PC-3 (cell line): ENCODE measurements around the gene BEST3. TPM values are rescaled to one million over a fixed set of nuclear protein-coding genes. Genes with fewer than 3 reads are reported as not detected.

Source experiments
- ATAC-seq: fragments of 200-7000 bp; cut with Tn5 transposase; 2 replicates; pipeline ENCODE4 v1.9.1; 2020; ENCODE audit warnings: mild to moderate bottlenecking, moderate library complexity
- BruUV-seq: library from RNA; stranded (reverse); fragments of 400-500 nt; replicated peaks from 2 replicates; lab custom pipeline; 2021; lab: Mats Ljungman, UMichigan
- CTCF ChIA-PET: fragments of 300-600 bp; sonication (Branson Sonifier 250); formaldehyde crosslinking; loops from one replicate; lab custom pipeline; 2022; ENCODE audit warnings: antibody characterized with exemption; lab: Charles Lee
- POLR2A ChIA-PET: fragments of 300-600 bp; sonication (Branson Sonifier 250); formaldehyde crosslinking; loops from one replicate; lab custom pipeline; 2022; ENCODE audit warnings: antibody characterized with exemption; ENCODE audit not compliant: unreplicated experiment; lab: Charles Lee
- DNase-seq: peaks from one replicate; pipeline ENCODE4 v3.0.0-alpha.2; 2015
- H2AFZ ChIP-seq: fragments of 300-600 bp; sonication (generic); 2 replicates; pipeline ENCODE4 v1.6.0; 2016; ENCODE audit warnings: antibody characterized with exemption, low read length
- H3F3A ChIP-seq: fragments of 300-600 bp; sonication (generic); one replicate; pipeline ENCODE4 v1.6.0; 2017; ENCODE audit warnings: antibody characterized with exemption, low read length, control low read depth, mild to moderate bottlenecking; ENCODE audit not compliant: unreplicated experiment
- H3K27ac ChIP-seq: fragments of 300-600 bp; sonication (generic); 2 replicates; pipeline ENCODE4 v1.5.1; 2016; ENCODE audit warnings: mild to moderate bottlenecking, low read length
- H3K27me3 ChIP-seq: fragments of 300-600 bp; sonication (generic); 2 replicates; pipeline ENCODE4 v1.6.1; 2016; ENCODE audit warnings: low read length, mixed read lengths
- H3K36me3 ChIP-seq: fragments of 300-600 bp; sonication (generic); 2 replicates; pipeline ENCODE4 v1.6.1; 2016; ENCODE audit warnings: low read depth, mixed run types, low read length, mixed read lengths
- H3K4me1 ChIP-seq: fragments of 300-600 bp; sonication (generic); 2 replicates; pipeline ENCODE4 v1.5.1; 2016; ENCODE audit warnings: low read length; ENCODE audit not compliant: insufficient read depth
- H3K4me2 ChIP-seq: fragments of 300-600 bp; sonication (generic); 2 replicates; pipeline ENCODE4 v1.6.0; 2016; ENCODE audit warnings: low read length
- H3K4me3 ChIP-seq: fragments of 300-600 bp; sonication (generic); 2 replicates; pipeline ENCODE4 v1.5.1; 2016; ENCODE audit warnings: mild to moderate bottlenecking, low read length, mixed read lengths
- H3K79me2 ChIP-seq: fragments of 300-600 bp; sonication (generic); 2 replicates; pipeline ENCODE4 v1.6.1; 2017; ENCODE audit warnings: low read length, mixed read lengths
- H3K9ac ChIP-seq: fragments of 300-600 bp; sonication (generic); 2 replicates; pipeline ENCODE4 v1.6.0; 2016; ENCODE audit warnings: mild to moderate bottlenecking, low read length
- H3K9me2 ChIP-seq: fragments of 300-600 bp; sonication (generic); replicated peaks from 2 replicates; pipeline ENCODE4 v1.6.1; 2016; ENCODE audit warnings: mixed run types, low read length, mixed read lengths
- H3K9me3 ChIP-seq: fragments of 300-600 bp; sonication (generic); 2 replicates; pipeline ENCODE4 v1.6.1; 2016; ENCODE audit warnings: low read length, mixed read lengths
- H4K20me1 ChIP-seq: fragments of 300-600 bp; sonication (generic); 2 replicates; pipeline ENCODE4 v1.6.1; 2016; ENCODE audit warnings: low read length, mixed read lengths
- EZH2 ChIP-seq: fragments of 300-600 bp; sonication (generic); IDR thresholded peaks from one replicate; pipeline ENCODE4 v1.6.1; 2017; ENCODE audit warnings: antibody characterized with exemption, mild to moderate bottlenecking, low read length; ENCODE audit not compliant: unreplicated experiment
- EZH2phosphoT487 ChIP-seq: fragments of 300-600 bp; sonication (generic); IDR thresholded peaks from 2 replicates; pipeline ENCODE4 v1.6.1; 2018; ENCODE audit warnings: mild to moderate bottlenecking, antibody characterized with exemption, low read length, borderline replicate concordance
- intact Hi-C: fragments of 100-400 bp; cut with micrococcal nuclease; formaldehyde crosslinking; loops from 2 replicates; pipeline ENCODE4 v1.9.0; 2023
- total RNA-seq: library from RNA; depleted of rRNA; stranded (reverse); fragments of >200 nt; gene quantifications from 2 replicates; pipeline ENCODE4 v1.2.3, GENCODE V29; 2014
- TF ChIP-seq, protein P1 (sequence below): fragments of 300-600 bp; sonication (generic); conservative IDR thresholded peaks from 2 replicates; pipeline ENCODE4 v1.5.1; 2017; ENCODE audit warnings: antibody characterized with exemption, low read depth, mild to moderate bottlenecking, low read length

BEST3 gene
- total RNA-seq, 1 experiment from 2014 or later, result 0.55 TPM

DNA sequence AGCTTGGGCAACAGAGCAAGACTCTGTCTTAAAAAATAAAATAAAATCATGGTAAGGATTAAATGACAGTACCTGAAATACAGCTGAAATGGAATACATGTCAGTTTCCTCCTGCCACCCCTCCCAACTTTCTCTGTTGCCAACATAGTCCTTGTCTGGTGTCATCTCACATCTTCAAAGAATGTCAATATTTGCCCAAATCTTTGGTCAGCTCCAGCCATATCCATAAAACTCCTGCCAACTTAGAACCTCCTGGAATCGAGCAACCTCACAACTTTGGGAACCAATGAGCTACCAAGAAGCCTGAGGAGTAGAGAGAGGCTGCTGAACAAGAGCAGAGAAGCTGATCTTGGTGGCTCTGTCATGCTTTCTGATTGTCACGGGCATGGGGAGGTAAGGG, 77.6 kb downstream of the BEST3 start:
- H3K4me1 ChIP-seq, result no peaks in the 10 kb centered on the region
- no peak overlapping the region for H3K4me3 ChIP-seq
- intact Hi-C loops, result no loop called here
- no peaks in the 10 kb centered on the region for H3K9me3 ChIP-seq
- H4K20me1 ChIP-seq, result no peaks in the 10 kb centered on the region
- ChIA-PET POLR2A (no interaction called here), CTCF (no interaction called here)
- DNase-seq (no peak), ATAC-seq (no peak)
- H3K27ac ChIP-seq, result no peak overlapping the region
- H3K9ac ChIP-seq, result no peak overlapping the region
- no peaks in the 10 kb centered on the region for H3K79me2 ChIP-seq
- no peak for TF ChIP-seq EZH2
- TF ChIP-seq, protein P1, sequence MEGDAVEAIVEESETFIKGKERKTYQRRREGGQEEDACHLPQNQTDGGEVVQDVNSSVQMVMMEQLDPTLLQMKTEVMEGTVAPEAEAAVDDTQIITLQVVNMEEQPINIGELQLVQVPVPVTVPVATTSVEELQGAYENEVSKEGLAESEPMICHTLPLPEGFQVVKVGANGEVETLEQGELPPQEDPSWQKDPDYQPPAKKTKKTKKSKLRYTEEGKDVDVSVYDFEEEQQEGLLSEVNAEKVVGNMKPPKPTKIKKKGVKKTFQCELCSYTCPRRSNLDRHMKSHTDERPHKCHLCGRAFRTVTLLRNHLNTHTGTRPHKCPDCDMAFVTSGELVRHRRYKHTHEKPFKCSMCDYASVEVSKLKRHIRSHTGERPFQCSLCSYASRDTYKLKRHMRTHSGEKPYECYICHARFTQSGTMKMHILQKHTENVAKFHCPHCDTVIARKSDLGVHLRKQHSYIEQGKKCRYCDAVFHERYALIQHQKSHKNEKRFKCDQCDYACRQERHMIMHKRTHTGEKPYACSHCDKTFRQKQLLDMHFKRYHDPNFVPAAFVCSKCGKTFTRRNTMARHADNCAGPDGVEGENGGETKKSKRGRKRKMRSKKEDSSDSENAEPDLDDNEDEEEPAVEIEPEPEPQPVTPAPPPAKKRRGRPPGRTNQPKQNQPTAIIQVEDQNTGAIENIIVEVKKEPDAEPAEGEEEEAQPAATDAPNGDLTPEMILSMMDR, result no peak
- TF ChIP-seq EZH2phosphoT487, result no peak
- no peak overlapping the region for H2AFZ ChIP-seq
- no peaks in the 10 kb centered on the region for H3K27me3 ChIP-seq
- no peaks in the 10 kb centered on the region for H3K36me3 ChIP-seq
- BruUV-seq, result no TSS peak
- H3F3A ChIP-seq, result no peaks in the 10 kb centered on the region
- H3K4me2 ChIP-seq, result no peak overlapping the region
- H3K9me2 ChIP-seq, result no peaks in the 10 kb centered on the region

DNA sequence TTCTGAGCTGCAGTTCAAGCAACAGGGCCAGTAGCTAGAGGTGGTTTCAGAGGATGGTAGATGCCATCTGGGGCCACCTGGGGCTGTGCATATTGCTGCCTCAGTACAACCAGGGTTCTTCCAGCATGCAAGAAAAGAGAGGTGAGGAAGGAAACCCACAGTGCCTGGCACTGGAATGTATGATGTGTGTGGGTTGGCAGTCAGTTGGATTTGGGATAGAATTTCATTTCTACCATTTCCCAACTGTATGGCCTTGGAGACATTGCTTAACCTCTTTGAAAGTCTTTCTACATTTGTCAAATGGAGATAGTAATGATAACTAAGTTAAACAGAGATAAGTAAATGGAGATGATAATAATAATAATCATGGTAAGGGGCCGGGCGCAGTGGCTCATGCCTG, 78.2 kb downstream of the BEST3 start:
- Histone ChIP-seq H3K27ac (no peak overlapping the region), H3K9ac (no peak overlapping the region), H3K4me1 (no peaks in the 10 kb centered on the region), H3K36me3 (no peaks in the 10 kb centered on the region), H3K9me2 (no peaks in the 10 kb centered on the region), H3K27me3 (no peaks in the 10 kb centered on the region), H3K9me3 (no peaks in the 10 kb centered on the region), H4K20me1 (no peaks in the 10 kb centered on the region), H3F3A (no peaks in the 10 kb centered on the region), H2AFZ (no peak overlapping the region), H3K79me2 (no peaks in the 10 kb centered on the region), H3K4me2 (no peak overlapping the region), H3K4me3 (no peak overlapping the region)
- TF ChIP-seq EZH2phosphoT487, result no peak
- TF ChIP-seq, protein P1, result no peak
- TF ChIP-seq EZH2, result no peak
- ATAC-seq (no peak), DNase-seq (no peak)
- intact Hi-C loops, result no loop called here
- POLR2A ChIA-PET, result no interaction called here
- no TSS peak for BruUV-seq
- CTCF ChIA-PET, result no interaction called here

DNA sequence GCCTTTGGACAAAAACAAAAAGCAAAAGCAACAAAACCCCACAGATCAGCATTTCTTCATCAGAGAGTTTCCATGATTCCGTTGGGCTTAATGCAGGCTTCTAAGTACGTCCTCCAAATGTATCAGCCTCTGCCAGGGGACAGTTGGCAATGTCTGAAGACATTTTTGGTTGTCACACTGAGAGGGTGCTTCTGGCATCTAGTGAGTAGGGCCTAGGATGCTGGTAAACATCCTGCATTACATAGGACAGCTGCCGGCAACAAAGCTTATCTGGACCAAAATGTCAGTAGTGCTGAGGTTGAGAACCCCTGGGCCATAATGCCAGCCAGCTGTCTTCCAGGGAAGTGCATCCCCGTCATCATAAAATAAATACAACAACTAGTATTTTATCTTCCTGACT, 79.0 kb downstream of the BEST3 start:
- no peaks in the 10 kb centered on the region for H3K27me3 ChIP-seq
- ChIA-PET POLR2A (no interaction called here), CTCF (no interaction called here)
- ATAC-seq, result no peak
- no peaks in the 10 kb centered on the region for H3K36me3 ChIP-seq
- BruUV-seq, result no TSS peak
- H3K9me3 ChIP-seq, result no peaks in the 10 kb centered on the region
- no peaks in the 10 kb centered on the region for H3K9me2 ChIP-seq
- no peaks in the 10 kb centered on the region for H4K20me1 ChIP-seq
- no peak for DNase-seq
- H3K27ac ChIP-seq, result no peak overlapping the region
- H2AFZ ChIP-seq, result no peak overlapping the region
- H3K4me3 ChIP-seq, result no peak overlapping the region
- H3K4me1 ChIP-seq, result no peaks in the 10 kb centered on the region
- no peak for TF ChIP-seq EZH2
- no peak for TF ChIP-seq EZH2phosphoT487
- TF ChIP-seq, protein P1, result no peak
- intact Hi-C loops, result no loop called here
- no peak overlapping the region for H3K4me2 ChIP-seq
- no peak overlapping the region for H3K9ac ChIP-seq
- H3K79me2 ChIP-seq, result no peaks in the 10 kb centered on the region
- H3F3A ChIP-seq, result no peaks in the 10 kb centered on the region
